Sigmoid colon (tissue), 7 donors: ENCODE results near the gene ADH5. TPM values are rescaled to one million over a fixed set of nuclear protein-coding genes. Genes with fewer than 3 reads are reported as not detected.
"Not testable (repeated sequence)": the region's sequence is repeated elsewhere in the genome, so short reads cannot be mapped to it uniquely, and the experiment has no call there.

Experiments
- DNase-seq: peaks from one replicate; pipeline ENCODE4 v3.0.0-alpha.2; 2019
- H3K27ac ChIP-seq, 4 donors: fragments of 200-600 bp; sonication (generic); one replicate each; pipeline ENCODE4 v1.5.1; 2016 to 2019; ENCODE audit warnings: mild to moderate bottlenecking in 1 of 4
- H3K27me3 ChIP-seq, 3 donors: fragments of 200-600 bp; sonication (generic); one replicate each; pipeline ENCODE4 v1.5.1; 2019; ENCODE audit warnings: mild to moderate bottlenecking in 1 of 3
- H3K36me3 ChIP-seq, 4 donors: fragments of 200-600 bp; sonication (generic); one replicate each; pipeline ENCODE4 v1.5.1; 2016 to 2019
- H3K4me1 ChIP-seq, 4 donors: fragments of 200-600 bp; sonication (generic); one replicate each; pipeline ENCODE4 v1.5.1; 2017 to 2019
- H3K4me3 ChIP-seq, 4 donors: fragments of 200-600 bp; sonication (generic); one replicate each; pipeline ENCODE4 v1.5.1; 2017 to 2019; ENCODE audit warnings: mild to moderate bottlenecking in 2 of 4, moderate library complexity in 1 of 4
- H3K9me3 ChIP-seq, 4 donors: fragments of 200-600 bp in 3 of 4; sonication (generic) in 3 of 4; one replicate each; pipeline versions ENCODE4 v1.5.1 to v1.6.1; 2013 to 2019
- EP300 ChIP-seq, 4 donors: sonication (generic); formaldehyde crosslinking; IDR thresholded peaks; one replicate each; pipeline ENCODE4 v1.6.1; 2017; ENCODE audit warnings: antibody characterized with exemption in 4 of 4
- POLR2A ChIP-seq, 2 donors: fragments of 450-650 bp; IDR thresholded peaks; one replicate each; pipeline ENCODE4 v1.6.1; 2016; ENCODE audit warnings: antibody characterized with exemption in 2 of 2, mild to moderate bottlenecking in 2 of 2, moderate library complexity in 2 of 2
- POLR2AphosphoS5 ChIP-seq, 4 donors: sonication (generic); formaldehyde crosslinking; IDR thresholded peaks; one replicate each; pipeline ENCODE4 v1.6.1; 2017; ENCODE audit warnings: antibody characterized with exemption in 4 of 4
- WGBS, 2 donors: extraction: QIAGEN DNeasy Blood & Tissue Kit; methylation state at CpG; one replicate each; pipeline ENCODE4 v1.1.7; 2013; 5-methylcytosine and 5-hydroxymethylcytosine counted together
- intact Hi-C: fragments of 100-400 bp; cut with DNase I; formaldehyde crosslinking; loops from one replicate; pipeline ENCODE4 v1.15.1; 2023
- polyA plus RNA-seq, 3 donors: library from polyadenylated mRNA; stranded (reverse); fragments of 200-250 nt; gene quantifications; one replicate each; pipeline ENCODE4 v1.2.3, GENCODE V29; 2013
- total RNA-seq, 4 donors: library from RNA; depleted of rRNA; stranded (reverse); fragments of >200 nt; gene quantifications; one replicate each; pipeline ENCODE4 v1.1.0, GENCODE V29; 2016
- TF ChIP-seq, protein P1 (sequence below), 4 experiments: fragments of 450-650 bp in 3 of 4; fragments of 200-600 bp in 1 of 4; IDR thresholded peaks; one replicate each; pipeline ENCODE4 v1.5.1; 2016 to 2019; ENCODE audit warnings: antibody characterized with exemption in 4 of 4, mild to moderate bottlenecking in 3 of 4, moderate library complexity in 2 of 4
- donor health status: healthy with polysubstance abuse.
- donor health status: Bipolar disorder and iron deficiency.
- donor health status: healthy.

ADH5 gene
- total and polyA plus RNA-seq, 7 donors = 146 to 349 (median 237) TPM

DNA sequence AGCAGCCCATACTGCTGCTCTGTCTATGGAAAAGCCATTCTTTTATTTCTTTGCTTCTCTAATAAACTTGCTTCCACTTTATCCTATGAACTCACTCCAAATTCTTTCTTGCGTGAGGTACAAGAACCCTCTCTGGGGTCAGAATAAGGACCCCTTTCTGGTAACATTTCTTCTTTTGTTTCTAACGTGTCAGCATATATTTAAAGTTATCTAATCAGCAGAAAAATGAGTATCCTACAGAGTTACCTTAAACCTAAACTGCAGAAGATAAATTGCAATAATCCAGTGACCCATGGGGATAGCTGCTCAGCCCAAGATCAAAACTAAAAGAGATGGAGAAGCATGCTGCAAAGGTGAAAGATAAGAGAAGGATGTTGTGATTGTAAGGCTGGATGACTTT lies 4.0 kb downstream of the ADH5 start:
- peaks cover 0 to 44% (median 33%) of the 10 kb centered on the region in 4 donors for H3K4me1 ChIP-seq
- no peak for DNase-seq
- H3K9me3 ChIP-seq = no peaks in the 10 kb centered on the region
- TF ChIP-seq POLR2A (IDR thresholded peaks at IDR 0.05) = no peak
- TF ChIP-seq POLR2AphosphoS5 (IDR thresholded peaks at IDR 0.05) = no peak
- TF ChIP-seq, protein P1, sequence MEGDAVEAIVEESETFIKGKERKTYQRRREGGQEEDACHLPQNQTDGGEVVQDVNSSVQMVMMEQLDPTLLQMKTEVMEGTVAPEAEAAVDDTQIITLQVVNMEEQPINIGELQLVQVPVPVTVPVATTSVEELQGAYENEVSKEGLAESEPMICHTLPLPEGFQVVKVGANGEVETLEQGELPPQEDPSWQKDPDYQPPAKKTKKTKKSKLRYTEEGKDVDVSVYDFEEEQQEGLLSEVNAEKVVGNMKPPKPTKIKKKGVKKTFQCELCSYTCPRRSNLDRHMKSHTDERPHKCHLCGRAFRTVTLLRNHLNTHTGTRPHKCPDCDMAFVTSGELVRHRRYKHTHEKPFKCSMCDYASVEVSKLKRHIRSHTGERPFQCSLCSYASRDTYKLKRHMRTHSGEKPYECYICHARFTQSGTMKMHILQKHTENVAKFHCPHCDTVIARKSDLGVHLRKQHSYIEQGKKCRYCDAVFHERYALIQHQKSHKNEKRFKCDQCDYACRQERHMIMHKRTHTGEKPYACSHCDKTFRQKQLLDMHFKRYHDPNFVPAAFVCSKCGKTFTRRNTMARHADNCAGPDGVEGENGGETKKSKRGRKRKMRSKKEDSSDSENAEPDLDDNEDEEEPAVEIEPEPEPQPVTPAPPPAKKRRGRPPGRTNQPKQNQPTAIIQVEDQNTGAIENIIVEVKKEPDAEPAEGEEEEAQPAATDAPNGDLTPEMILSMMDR (IDR thresholded peaks at IDR 0.05) = no peak
- TF ChIP-seq EP300 (IDR thresholded peaks at IDR 0.05) = no peak
- no peaks in the 10 kb centered on the region for H3K27me3 ChIP-seq
- 83 to 93% methylated on average over 2 of the region's 2 CpGs for WGBS, 2 donors
- peaks cover 12 to 58% (median 30%) of the 10 kb centered on the region in 4 donors for H3K36me3 ChIP-seq
- intact Hi-C loops = no loop called here
- H3K4me3 ChIP-seq = no peak overlapping the region
- H3K27ac ChIP-seq = no peak overlapping the region

DNA sequence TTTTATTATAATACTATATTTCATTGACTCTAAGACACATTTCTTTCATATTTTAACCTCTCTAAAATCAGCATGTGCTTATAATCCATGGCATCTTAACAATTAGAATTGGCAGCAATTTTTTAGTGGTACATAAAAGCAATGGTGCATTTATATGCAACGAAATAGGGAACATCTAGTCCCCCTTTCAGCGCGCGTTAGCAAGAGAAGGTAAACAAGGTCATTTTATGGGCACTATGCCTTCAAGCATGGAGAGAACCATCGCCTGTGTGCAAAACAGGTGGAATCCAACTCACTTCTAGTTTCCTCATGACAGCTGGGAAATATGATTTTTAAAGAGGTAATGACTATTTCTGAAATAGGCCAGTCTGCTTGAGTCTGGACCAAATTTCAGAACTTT lies 6.4 kb downstream of the ADH5 start:
- H3K4me3 ChIP-seq = no peak overlapping the region
- no peak overlapping the region for H3K27ac ChIP-seq
- intact Hi-C loops = no loop called here
- no peak for DNase-seq
- no peaks in the 10 kb centered on the region for H3K27me3 ChIP-seq
- H3K36me3 ChIP-seq = peaks cover 12 to 82% (median 38%) of the 10 kb centered on the region in 4 donors
- 24 to 70% methylated on average over 5 of the region's 5 CpGs for WGBS, 2 donors
- TF ChIP-seq, protein P1 (IDR thresholded peaks at IDR 0.05) = no peak
- no peak for TF ChIP-seq POLR2A (IDR thresholded peaks at IDR 0.05)
- no peak for TF ChIP-seq POLR2AphosphoS5 (IDR thresholded peaks at IDR 0.05)
- no peak for TF ChIP-seq EP300 (IDR thresholded peaks at IDR 0.05)
- H3K9me3 ChIP-seq = no peaks in the 10 kb centered on the region
- peaks cover 0 to 43% (median 29%) of the 10 kb centered on the region in 4 donors for H3K4me1 ChIP-seq

DNA sequence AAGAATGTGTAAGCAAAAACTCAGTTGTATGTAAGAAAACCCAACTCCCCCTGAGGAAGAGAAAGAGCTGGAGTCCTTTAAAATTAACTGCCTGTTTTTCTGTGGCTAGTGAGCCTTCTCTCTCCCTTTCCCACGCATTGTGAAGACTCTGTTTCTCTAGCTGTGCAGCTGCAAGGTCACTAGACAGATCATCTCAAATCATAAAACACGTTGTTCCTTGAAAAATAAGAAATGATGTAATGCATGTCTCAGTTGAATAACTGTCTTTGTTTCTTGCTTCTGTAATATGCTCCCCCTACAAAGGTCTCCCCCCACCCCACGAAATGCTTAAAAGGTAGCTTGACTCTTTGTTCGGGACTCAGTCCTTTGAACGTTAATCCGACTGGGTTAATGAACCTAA lies 7.7 kb downstream of the ADH5 start:
- DNase-seq, H3K27ac ChIP-seq, H3K4me3 ChIP-seq, intact Hi-C loops, H3K9me3 ChIP-seq, H3K27me3 ChIP-seq: not testable (repeated sequence)
- Histone ChIP-seq H3K4me1 (peaks cover 0 to 31% (median 17%) of the 10 kb centered on the region in 4 donors), H3K36me3 (peaks cover 22 to 95% (median 47%) of the 10 kb centered on the region in 4 donors)
- WGBS, 2 donors = 23 to 66% methylated on average over 6 of the region's 6 CpGs

DNA sequence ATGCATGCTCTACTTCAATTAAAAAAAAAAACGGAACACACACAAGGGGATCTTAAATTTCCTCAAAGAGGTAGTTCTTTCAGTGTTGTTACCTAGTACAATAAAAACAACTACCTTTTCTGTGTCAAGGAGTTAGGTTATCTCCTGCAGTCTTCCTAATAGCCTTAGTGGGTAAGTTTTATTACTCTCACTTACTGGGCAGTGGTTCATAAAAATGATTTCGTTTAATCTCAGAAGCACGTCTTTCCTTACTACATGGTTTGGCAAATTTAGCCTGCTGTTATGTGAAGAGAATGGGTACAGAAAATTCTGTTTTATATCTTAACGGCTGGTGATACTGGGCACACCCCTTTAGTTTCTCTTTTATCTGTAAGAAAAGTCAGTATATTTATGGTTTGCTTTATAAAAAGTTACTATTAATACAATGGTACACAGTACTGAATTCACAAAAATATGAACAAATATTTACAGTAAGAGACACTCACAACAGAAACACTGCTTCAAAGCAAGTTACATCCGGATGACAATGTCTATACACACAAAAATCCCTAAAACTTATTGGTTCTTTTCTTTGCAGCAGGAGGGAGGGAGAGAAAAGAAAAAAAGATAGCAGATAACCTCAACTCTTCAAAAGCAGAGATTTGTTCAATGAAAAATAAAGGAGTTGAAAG lies 8.8 kb downstream of the ADH5 start:
- Histone ChIP-seq H3K9me3 (no peaks in the 10 kb centered on the region), H3K36me3 (peaks cover 30 to 99% (median 53%) of the 10 kb centered on the region in 4 donors), H3K27me3 (no peaks in the 10 kb centered on the region), H3K27ac (no peak overlapping the region), H3K4me3 (no peak overlapping the region), H3K4me1 (peaks cover 0 to 24% (median 11%) of the 10 kb centered on the region in 4 donors)
- TF ChIP-seq POLR2AphosphoS5 (IDR thresholded peaks at IDR 0.05) (no peak), EP300 (IDR thresholded peaks at IDR 0.05) (no peak), POLR2A (IDR thresholded peaks at IDR 0.05) (no peak)
- no peak for DNase-seq
- 15 to 63% methylated on average over 5 of the region's 5 CpGs for WGBS, 2 donors
- intact Hi-C loops = no loop called here

DNA sequence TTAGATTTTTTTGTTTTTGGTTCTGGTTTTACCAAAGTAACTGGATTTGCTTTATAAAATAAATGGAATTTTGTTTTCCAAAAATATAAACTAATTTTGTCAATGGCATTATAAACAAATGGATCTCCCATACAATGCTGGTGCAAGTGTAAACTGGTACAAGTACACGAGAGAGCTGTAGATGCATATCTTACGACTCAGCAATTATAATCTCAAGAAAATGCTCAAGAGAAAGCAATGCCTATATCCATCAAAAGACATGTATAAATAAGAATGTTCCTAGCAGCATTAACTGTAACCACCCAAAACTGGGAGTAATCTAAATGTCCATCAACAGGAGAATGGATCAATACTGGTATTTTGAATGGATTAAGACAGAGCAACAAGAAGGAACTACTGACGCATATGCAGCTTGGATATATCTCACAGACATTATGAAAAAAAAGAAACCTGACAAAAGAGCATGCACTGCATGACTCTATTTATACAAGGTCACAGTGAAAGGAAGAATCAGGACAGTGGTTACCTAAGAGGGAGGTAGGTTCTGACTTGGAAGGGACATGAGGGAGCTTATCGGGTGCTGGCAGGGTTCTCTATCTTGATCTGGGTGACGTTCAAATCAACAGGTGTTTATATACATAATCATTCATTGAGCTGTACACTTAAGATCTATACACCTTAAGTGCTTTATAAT lies 9.5 kb downstream of the ADH5 start:
- no peak for DNase-seq
- no peak overlapping the region for H3K27ac ChIP-seq
- no peaks in the 10 kb centered on the region for H3K9me3 ChIP-seq
- peaks cover 0 to 24% (median 8%) of the 10 kb centered on the region in 4 donors for H3K4me1 ChIP-seq
- peaks cover 33 to 99% (median 52%) of the 10 kb centered on the region in 4 donors for H3K36me3 ChIP-seq
- 22 to 73% methylated on average over 5 of the region's 5 CpGs for WGBS, 2 donors
- TF ChIP-seq EP300 (IDR thresholded peaks at IDR 0.05) (no peak), POLR2AphosphoS5 (IDR thresholded peaks at IDR 0.05) (no peak), POLR2A (IDR thresholded peaks at IDR 0.05) (no peak)
- TF ChIP-seq, protein P1 (IDR thresholded peaks at IDR 0.05) = no peak
- no peaks in the 10 kb centered on the region for H3K27me3 ChIP-seq
- intact Hi-C loops = no loop called here
- no peak overlapping the region for H3K4me3 ChIP-seq
